GM12878 (cell line): Measurements from ENCODE around the gene OPCML. TPM values are rescaled to one million over a fixed set of nuclear protein-coding genes. Genes with fewer than 3 reads are reported as not detected.

Source experiments
- ATAC-seq: fragments of 200-7000 bp; cut with Tn5 transposase; 3 replicates; pipeline ENCODE4 v1.9.1; 2020; ENCODE audit warnings: mild to moderate bottlenecking, moderate library complexity
- BruUV-seq: library from RNA; stranded (reverse); fragments of 400-500 nt; replicated peaks from 2 replicates; lab custom pipeline; 2021; lab: Mats Ljungman, UMichigan
- CTCF ChIA-PET: fragments of 300-600 bp; sonication (Branson Sonifier 250); formaldehyde crosslinking; extraction: SDS; loops from one replicate; lab custom pipeline; 2021; ENCODE audit warnings: inconsistent platforms; lab: Yijun Ruan, JAX
- POLR2A ChIA-PET: fragments of 350-600 bp; formaldehyde crosslinking; extraction: SDS; loops from one replicate; lab custom pipeline; 2021; ENCODE audit warnings: inconsistent platforms; lab: Charles Lee
- RAD21 ChIA-PET: fragments of 300-600 bp; sonication (Branson Sonifier 250); formaldehyde crosslinking; loops from one replicate; lab custom pipeline; 2023; ENCODE audit warnings: antibody characterized with exemption; ENCODE audit not compliant: unreplicated experiment; lab: Charles Lee
- SMC1A ChIA-PET: fragments of 300-600 bp; sonication (Branson Sonifier 250); formaldehyde crosslinking; loops from one replicate; lab custom pipeline; 2023; ENCODE audit not compliant: unreplicated experiment, uncharacterized antibody; lab: Charles Lee
- DNase-seq: peaks from one replicate; pipeline ENCODE4 v3.0.0-alpha.2; 2011; ENCODE audit warnings: low read depth, low spot score
- FAIRE-seq: peaks from 3 replicates; lab custom pipeline; 2011; peaks lifted over from hg19 to GRCh38; lab: Jason Lieb, UNC
- H2AFZ ChIP-seq: 2 replicates; pipeline ENCODE4 v1.6.0; 2011; ENCODE audit warnings: low read depth, low read length, control low read depth; ENCODE audit not compliant: control insufficient read depth
- H3K27ac ChIP-seq: 2 replicates; pipeline ENCODE4 v1.5.1; 2011; ENCODE audit warnings: control low read depth; ENCODE audit not compliant: control insufficient read depth, insufficient read depth
- H3K27me3 ChIP-seq, 2 experiments: replicated peaks in 1 of 2; 2 replicates each; pipeline versions ENCODE4 v1.6.0 to v1.6.1; 2011; ENCODE audit warnings: low read length in 1 of 2; ENCODE audit not compliant: control insufficient read depth in 2 of 2, insufficient read depth in 2 of 2
- H3K36me3 ChIP-seq, 2 experiments: 2 replicates each; pipeline ENCODE4 v1.5.1; 2011; ENCODE audit warnings: low read length in 1 of 2; ENCODE audit not compliant: control insufficient read depth in 2 of 2, insufficient read depth in 2 of 2
- H3K4me1 ChIP-seq: 2 replicates; pipeline ENCODE4 v1.6.1; 2011; ENCODE audit warnings: mild to moderate bottlenecking, low read length, moderate library complexity, mixed read lengths; ENCODE audit not compliant: control insufficient read depth, insufficient read depth
- H3K4me2 ChIP-seq: 2 replicates; pipeline ENCODE4 v1.6.0; 2011; ENCODE audit warnings: control low read depth; ENCODE audit not compliant: control insufficient read depth, insufficient read depth
- H3K4me3 ChIP-seq: fragments of 200-600 bp; sonication (generic); 2 replicates; pipeline ENCODE4 v1.5.1; 2016
- H3K79me2 ChIP-seq: 2 replicates; pipeline ENCODE4 v1.6.0; 2011; ENCODE audit warnings: low read length; ENCODE audit not compliant: control insufficient read depth, insufficient read depth
- H3K9ac ChIP-seq: 2 replicates; pipeline ENCODE4 v1.8.0; 2011; ENCODE audit warnings: low read length, control low read depth, mixed read lengths; ENCODE audit not compliant: control insufficient read depth, insufficient read depth
- H3K9me3 ChIP-seq: replicated peaks from 3 replicates; pipeline ENCODE4 v1.5.1; 2011; ENCODE audit warnings: mild to moderate bottlenecking, low read length; ENCODE audit not compliant: control insufficient read depth, insufficient read depth
- H4K20me1 ChIP-seq: 2 replicates; pipeline ENCODE4 v1.6.0; 2011; ENCODE audit not compliant: control insufficient read depth, insufficient read depth
- EED ChIP-seq: sonication (generic); IDR thresholded peaks from 2 replicates; pipeline ENCODE4 v1.6.1; 2016; ENCODE audit warnings: antibody characterized with exemption, low read depth
- EP300 ChIP-seq, 2 experiments: fragments of 150-350 bp in 1 of 2; IDR thresholded peaks; 2 replicates each; pipeline ENCODE4 v1.6.1; 2011 to 2012; ENCODE audit warnings: low read depth in 2 of 2, low read length in 2 of 2, borderline replicate concordance in 1 of 2, improper control_type of control experiment in 1 of 2, inconsistent platforms in 1 of 2; ENCODE audit not compliant: control insufficient read depth in 1 of 2
- HDAC2 ChIP-seq: fragments of 200-600 bp; sonication (generic); IDR thresholded peaks from 2 replicates; pipeline ENCODE4 v1.6.1; 2017
- LARP7 ChIP-seq: fragments of 450-650 bp; IDR thresholded peaks from 2 replicates; pipeline ENCODE4 v1.6.1; 2017; ENCODE audit warnings: mild to moderate bottlenecking
- NFXL1 ChIP-seq: fragments of 450-650 bp; IDR thresholded peaks from 2 replicates; pipeline ENCODE4 v1.6.1; 2017; ENCODE audit warnings: antibody characterized with exemption, mild to moderate bottlenecking, borderline replicate concordance
- POLR2A ChIP-seq: IDR thresholded peaks from 2 replicates; pipeline ENCODE4 v1.6.1; 2011; ENCODE audit warnings: low read depth, mild to moderate bottlenecking, low read length
- TAF1 ChIP-seq: IDR thresholded peaks from 2 replicates; pipeline ENCODE4 v1.6.1; 2011; ENCODE audit warnings: mild to moderate bottlenecking, low read depth, low read length, borderline replicate concordance
- ZNF207 ChIP-seq: fragments of 450-650 bp; IDR thresholded peaks from 2 replicates; pipeline ENCODE4 v1.6.1; 2014; ENCODE audit warnings: antibody characterized with exemption, mild to moderate bottlenecking, borderline replicate concordance
- ZNF24 ChIP-seq: fragments of 450-650 bp; IDR thresholded peaks from 2 replicates; pipeline ENCODE4 v1.6.1; 2017; ENCODE audit warnings: antibody characterized with exemption, mild to moderate bottlenecking
- ZNF384 ChIP-seq: IDR thresholded peaks from 2 replicates; pipeline ENCODE4 v1.6.1; 2012; ENCODE audit warnings: low read depth, mild to moderate bottlenecking, low read length, improper control_type of control experiment, borderline replicate concordance
- WGBS: methylation state at CpG from one replicate; pipeline ENCODE4 v1.1.6; 2016; ENCODE audit warnings: low lambda C conversion rate; ENCODE audit not compliant: insufficient replicate concordance, insufficient coverage; ENCODE audit errors: missing lambda C conversion rate; 5-methylcytosine and 5-hydroxymethylcytosine counted together
- in situ Hi-C: fragments of 300-500 bp; cut with MboI; formaldehyde crosslinking; loops from 9 replicates; pipeline ENCODE4 v1.14.3; 2018; ENCODE audit warnings: mixed read lengths
- intact Hi-C: fragments of 100-400 bp; cut with micrococcal nuclease; formaldehyde crosslinking; loops from one replicate; pipeline ENCODE4 v1.14.2; 2022; ENCODE audit not compliant: unreplicated experiment
- polyA plus RNA-seq, 11 experiments: library from polyadenylated mRNA; depleted of rRNA in 4 of 11; unstranded in 6 of 11; stranded (reverse) in 5 of 11; fragments of >200 nt; fragmentation: Nextera tagmentation in 4 of 11; fragmentation: Illumina TruSeq in 1 of 11; extraction: Ambion mirVana in 4 of 11; extraction: Trizol in 1 of 11; gene quantifications; 1 replicate in 1 of 11; 2 replicates in 10 of 11; pipeline versions ENCODE4 v1.2.1 to v1.2.3, GENCODE V29; 2011 to 2016; ENCODE audit warnings: inconsistent platforms in 2 of 11, missing spikeins in 2 of 11, low read depth in 1 of 11
- total RNA-seq, 4 experiments: library from RNA; depleted of rRNA in 3 of 4; stranded (reverse); fragments of >200 nt in 3 of 4; fragmentation: Illumina TruSeq in 1 of 4; extraction: Trizol in 1 of 4; gene quantifications; 2 replicates each; pipeline versions ENCODE4 v1.2.1 to v1.2.3, GENCODE V29; 2013 to 2021
- TF ChIP-seq, protein P1 (sequence below): IDR thresholded peaks from 2 replicates; pipeline ENCODE4 v1.6.1; 2012; ENCODE audit warnings: low read depth, low read length, improper control_type of control experiment
- TF ChIP-seq, protein P2 (sequence below): fragments of 450-650 bp; IDR thresholded peaks from 2 replicates; pipeline ENCODE4 v1.6.1; 2017; ENCODE audit warnings: mild to moderate bottlenecking, moderate library complexity

OPCML gene
- total and polyA plus RNA-seq, 10 of the 15 experiments (the other 5 are each of a cell fraction or from before 2014, with no cell fraction given) = 0.84 TPM; not detected in 9

DNA sequence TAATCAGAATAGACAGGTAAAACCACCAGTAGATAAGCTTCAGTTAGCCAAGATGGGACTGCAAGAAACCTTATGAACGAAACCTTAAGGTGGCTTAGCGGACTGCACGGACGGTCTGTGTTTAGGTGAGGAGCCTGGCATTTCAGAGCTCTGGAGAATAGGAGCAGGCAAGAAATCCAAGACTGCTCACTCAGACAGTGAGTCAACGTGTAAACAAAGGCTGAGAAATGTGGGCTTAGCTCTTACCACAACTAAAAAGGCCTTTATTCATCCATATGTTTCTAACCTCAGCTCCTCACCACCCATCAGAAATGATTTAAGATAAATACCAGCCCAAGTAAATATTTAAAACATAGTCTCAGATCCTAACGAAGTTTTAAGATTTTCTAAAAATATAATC is 657.7 kb downstream of the OPCML start:
- Histone ChIP-seq H3K27ac (no peak overlapping the region), H3K79me2 (no peaks in the 10 kb centered on the region), H3K4me1 (no peaks in the 10 kb centered on the region), H3K27me3 (peaks cover 0 to 2% of the 10 kb centered on the region in 2 experiments; a peak in 2 of 4 replicates), H4K20me1 (no peaks in the 10 kb centered on the region), H2AFZ (no peak overlapping the region), H3K4me3 (no peak overlapping the region), H3K36me3 (no peaks in the 10 kb centered on the region), H3K4me2 (no peak overlapping the region), H3K9ac (no peak overlapping the region), H3K9me3 (no peaks in the 10 kb centered on the region)
- in situ Hi-C loops (no loop called here), intact Hi-C loops (no loop called here)
- ChIA-PET RAD21 (no interaction called here), SMC1A (no interaction called here), CTCF (interaction anchor here (0.6 kb wide), 1 partner anchor 41 kb away, joined by 5 read pairs; no protein-coding TSS in a partner anchor), POLR2A (no interaction called here)
- FAIRE-seq (no peak), DNase-seq (no peak), ATAC-seq (no peak)
- no TSS peak for BruUV-seq
- WGBS = 23% methylated on average over 6 of the region's 6 CpGs
- no peak for TF ChIP-seq EED
- no peak for TF ChIP-seq EP300 (IDR thresholded peaks at IDR 0.05; ENCODE audit: borderline replicate concordance in 1 of 2, control insufficient read depth in 1 of 2, low read depth in 2 of 2, low read length in 2 of 2)
- TF ChIP-seq ZNF207 = no peak
- no peak for TF ChIP-seq TAF1
- TF ChIP-seq LARP7 = no peak
- no peak for TF ChIP-seq ZNF24

DNA sequence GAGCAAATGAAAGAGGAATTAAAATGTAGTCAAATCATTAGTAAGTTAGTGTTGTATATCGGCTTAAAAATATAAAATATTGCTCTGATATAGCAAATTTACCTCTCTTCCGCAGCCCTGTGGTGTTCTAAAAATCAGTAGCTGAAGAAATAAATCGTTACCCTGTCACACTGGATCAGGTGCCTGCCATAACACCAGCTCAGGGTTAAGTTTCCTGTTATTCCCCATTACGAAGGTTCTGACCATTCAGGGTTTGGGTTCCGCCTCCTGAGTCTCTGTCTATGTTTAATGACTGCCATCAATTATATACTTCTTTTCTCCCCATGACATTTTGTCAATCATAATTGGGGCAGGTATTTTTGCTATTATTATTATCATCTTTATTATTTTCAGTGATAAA is 658.5 kb downstream of the OPCML start:
- Histone ChIP-seq H3K9me3 (no peaks in the 10 kb centered on the region), H3K4me2 (no peak overlapping the region), H3K27ac (no peak overlapping the region), H3K36me3 (no peaks in the 10 kb centered on the region)
- FAIRE-seq = no peak
- WGBS = 8% methylated on average over 5 of the region's 5 CpGs
- POLR2A ChIA-PET = no interaction called here
- TF ChIP-seq POLR2A = no peak
- no peak for TF ChIP-seq HDAC2
- TF ChIP-seq, protein P1, sequence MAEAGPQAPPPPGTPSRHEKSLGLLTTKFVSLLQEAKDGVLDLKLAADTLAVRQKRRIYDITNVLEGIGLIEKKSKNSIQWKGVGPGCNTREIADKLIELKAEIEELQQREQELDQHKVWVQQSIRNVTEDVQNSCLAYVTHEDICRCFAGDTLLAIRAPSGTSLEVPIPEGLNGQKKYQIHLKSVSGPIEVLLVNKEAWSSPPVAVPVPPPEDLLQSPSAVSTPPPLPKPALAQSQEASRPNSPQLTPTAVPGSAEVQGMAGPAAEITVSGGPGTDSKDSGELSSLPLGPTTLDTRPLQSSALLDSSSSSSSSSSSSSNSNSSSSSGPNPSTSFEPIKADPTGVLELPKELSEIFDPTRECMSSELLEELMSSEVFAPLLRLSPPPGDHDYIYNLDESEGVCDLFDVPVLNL = no peak
- TF ChIP-seq, protein P2, sequence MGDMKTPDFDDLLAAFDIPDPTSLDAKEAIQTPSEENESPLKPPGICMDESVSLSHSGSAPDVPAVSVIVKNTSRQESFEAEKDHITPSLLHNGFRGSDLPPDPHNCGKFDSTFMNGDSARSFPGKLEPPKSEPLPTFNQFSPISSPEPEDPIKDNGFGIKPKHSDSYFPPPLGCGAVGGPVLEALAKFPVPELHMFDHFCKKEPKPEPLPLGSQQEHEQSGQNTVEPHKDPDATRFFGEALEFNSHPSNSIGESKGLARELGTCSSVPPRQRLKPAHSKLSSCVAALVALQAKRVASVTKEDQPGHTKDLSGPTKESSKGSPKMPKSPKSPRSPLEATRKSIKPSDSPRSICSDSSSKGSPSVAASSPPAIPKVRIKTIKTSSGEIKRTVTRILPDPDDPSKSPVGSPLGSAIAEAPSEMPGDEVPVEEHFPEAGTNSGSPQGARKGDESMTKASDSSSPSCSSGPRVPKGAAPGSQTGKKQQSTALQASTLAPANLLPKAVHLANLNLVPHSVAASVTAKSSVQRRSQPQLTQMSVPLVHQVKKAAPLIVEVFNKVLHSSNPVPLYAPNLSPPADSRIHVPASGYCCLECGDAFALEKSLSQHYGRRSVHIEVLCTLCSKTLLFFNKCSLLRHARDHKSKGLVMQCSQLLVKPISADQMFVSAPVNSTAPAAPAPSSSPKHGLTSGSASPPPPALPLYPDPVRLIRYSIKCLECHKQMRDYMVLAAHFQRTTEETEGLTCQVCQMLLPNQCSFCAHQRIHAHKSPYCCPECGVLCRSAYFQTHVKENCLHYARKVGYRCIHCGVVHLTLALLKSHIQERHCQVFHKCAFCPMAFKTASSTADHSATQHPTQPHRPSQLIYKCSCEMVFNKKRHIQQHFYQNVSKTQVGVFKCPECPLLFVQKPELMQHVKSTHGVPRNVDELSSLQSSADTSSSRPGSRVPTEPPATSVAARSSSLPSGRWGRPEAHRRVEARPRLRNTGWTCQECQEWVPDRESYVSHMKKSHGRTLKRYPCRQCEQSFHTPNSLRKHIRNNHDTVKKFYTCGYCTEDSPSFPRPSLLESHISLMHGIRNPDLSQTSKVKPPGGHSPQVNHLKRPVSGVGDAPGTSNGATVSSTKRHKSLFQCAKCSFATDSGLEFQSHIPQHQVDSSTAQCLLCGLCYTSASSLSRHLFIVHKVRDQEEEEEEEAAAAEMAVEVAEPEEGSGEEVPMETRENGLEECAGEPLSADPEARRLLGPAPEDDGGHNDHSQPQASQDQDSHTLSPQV = no peak
- no peak for TF ChIP-seq NFXL1
- no peak for TF ChIP-seq ZNF384
- TF ChIP-seq, all 136 proteins: peak for 0
- no peak for ATAC-seq
- in situ Hi-C loops (no loop called here), intact Hi-C loops (no loop called here)
- no peaks in the 10 kb centered on the region for H3K79me2 ChIP-seq
- RAD21 ChIA-PET = no interaction called here
- no peaks in the 10 kb centered on the region for H3K4me1 ChIP-seq
- H2AFZ ChIP-seq = no peak overlapping the region
- H3K4me3 ChIP-seq = no peak overlapping the region
- H4K20me1 ChIP-seq = no peaks in the 10 kb centered on the region
- H3K27me3 ChIP-seq = peaks cover 0 to 2% of the 10 kb centered on the region in 2 experiments; a peak in 2 of 4 replicates
- no peak for DNase-seq
- no peak overlapping the region for H3K9ac ChIP-seq
- CTCF ChIA-PET = no interaction called here
- BruUV-seq = no TSS peak
- SMC1A ChIA-PET = no interaction called here
